ENCODE results near the gene LRRC23.

DNA sequence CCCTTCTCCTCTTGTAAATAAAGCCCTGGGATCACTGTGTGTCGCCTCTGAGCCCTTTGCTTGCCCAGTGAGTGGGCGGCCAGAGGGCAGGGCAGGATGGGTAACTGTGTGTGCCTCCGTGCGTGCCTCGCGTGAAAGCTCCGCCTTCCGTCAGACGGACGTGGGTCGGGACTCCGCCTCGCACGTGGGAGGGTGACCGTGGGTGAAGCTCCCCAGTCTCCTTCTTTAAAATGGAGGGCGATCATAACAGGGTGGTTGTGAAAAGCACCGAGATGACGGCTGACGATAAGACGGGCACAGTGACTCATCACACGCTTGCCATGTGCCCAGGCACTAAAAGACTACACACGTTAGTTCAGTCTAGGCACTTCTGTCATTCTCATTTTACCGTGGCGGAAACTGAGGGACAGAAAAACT, 56.7 kb downstream of the LRRC23 start:
- TF ChIP-seq POLR2A (IDR thresholded peaks at IDR 0.05), result no peak
- no peak for TF ChIP-seq CTCF (IDR thresholded peaks at IDR 0.05)

Data from thyroid gland (tissue), 4 donors.